HEK293 (cell line): Measurements from ENCODE around the gene TRIM34.

Experiments
- CTCF ChIP-seq: fragments of 450-650 bp; formaldehyde crosslinking; IDR thresholded peaks from 2 replicates; pipeline ENCODE4 v1.5.1; 2016; ENCODE audit warnings: missing biosample characterization, missing genetic modification characterization
- KLF1 ChIP-seq: fragments of 450-650 bp; formaldehyde crosslinking; IDR thresholded peaks from 2 replicates; pipeline ENCODE4 v1.5.1; 2016; ENCODE audit warnings: missing biosample characterization, missing genetic modification characterization
- PATZ1 ChIP-seq: fragments of 450-650 bp; formaldehyde crosslinking; IDR thresholded peaks from 2 replicates; pipeline ENCODE4 v1.5.1; 2016; ENCODE audit warnings: missing biosample characterization, missing genetic modification characterization
- SCRT2 ChIP-seq: fragments of 450-650 bp; formaldehyde crosslinking; IDR thresholded peaks from 2 replicates; pipeline ENCODE4 v1.5.1; 2016; ENCODE audit warnings: missing biosample characterization, missing genetic modification characterization
- TCF7L2 ChIP-seq: IDR thresholded peaks from 2 replicates; pipeline ENCODE4 v1.6.1; 2011; ENCODE audit warnings: low read depth, mild to moderate bottlenecking, inconsistent platforms, low read length, moderate library complexity, borderline replicate concordance
- ZBTB49 ChIP-seq: fragments of 450-650 bp; formaldehyde crosslinking; IDR thresholded peaks from 2 replicates; pipeline ENCODE4 v1.5.1; 2016; ENCODE audit warnings: missing biosample characterization, missing genetic modification characterization, low read depth
- ZNF302 ChIP-seq: fragments of 450-650 bp; formaldehyde crosslinking; IDR thresholded peaks from 2 replicates; pipeline ENCODE4 v1.5.1; 2016; ENCODE audit warnings: missing biosample characterization, missing genetic modification characterization, low read depth
- ZNF350 ChIP-seq: fragments of 450-650 bp; formaldehyde crosslinking; IDR thresholded peaks from 2 replicates; pipeline ENCODE4 v1.5.0; 2017; ENCODE audit warnings: missing biosample characterization, mild to moderate bottlenecking, missing genetic modification characterization
- ZNF510 ChIP-seq: fragments of 450-650 bp; formaldehyde crosslinking; IDR thresholded peaks from 2 replicates; pipeline ENCODE4 v1.5.1; 2018; ENCODE audit warnings: mild to moderate bottlenecking, missing genetic modification characterization, missing biosample characterization; ENCODE audit not compliant: insufficient replicate concordance
- ZNF596 ChIP-seq: fragments of 450-650 bp; IDR thresholded peaks from 2 replicates; pipeline ENCODE4 v1.5.0; 2018; ENCODE audit warnings: missing biosample characterization, mild to moderate bottlenecking, missing genetic modification characterization, moderate library complexity
- ZNF692 ChIP-seq: fragments of 450-650 bp; formaldehyde crosslinking; IDR thresholded peaks from 2 replicates; pipeline ENCODE4 v1.5.1; 2016; ENCODE audit warnings: missing biosample characterization, missing genetic modification characterization
- ZNF768 ChIP-seq: fragments of 450-650 bp; formaldehyde crosslinking; IDR thresholded peaks from 2 replicates; pipeline ENCODE4 v1.5.1; 2018; ENCODE audit warnings: missing biosample characterization, mild to moderate bottlenecking, missing genetic modification characterization

- no peak for TF ChIP-seq CTCF (tag by site-specific recombination)
- TF ChIP-seq ZNF768 = no peak
- no peak for TF ChIP-seq ZNF596
- TF ChIP-seq ZNF302 (tag by site-specific recombination) = no peak
- TF ChIP-seq PATZ1 (tag by site-specific recombination) = no peak
- TF ChIP-seq SCRT2 = no peak
- TF ChIP-seq TCF7L2 = no peak
- TF ChIP-seq KLF1 (tag by site-specific recombination) = no peak
- TF ChIP-seq ZNF350 (tag by site-specific recombination) = no peak
- no peak for TF ChIP-seq ZBTB49 (tag by site-specific recombination)
- no peak for TF ChIP-seq ZNF510 (tag by site-specific recombination)
- no peak for TF ChIP-seq ZNF692
These were observed 65.9 kb downstream of the TRIM34 start for GRCh38 chr11:5690736-5691135.
